ENCODE results near the gene SST.

GRCh38 chr3:187628169-187628568, 42.0 kb downstream of the SST start:
- TF ChIP-seq, protein P1, sequence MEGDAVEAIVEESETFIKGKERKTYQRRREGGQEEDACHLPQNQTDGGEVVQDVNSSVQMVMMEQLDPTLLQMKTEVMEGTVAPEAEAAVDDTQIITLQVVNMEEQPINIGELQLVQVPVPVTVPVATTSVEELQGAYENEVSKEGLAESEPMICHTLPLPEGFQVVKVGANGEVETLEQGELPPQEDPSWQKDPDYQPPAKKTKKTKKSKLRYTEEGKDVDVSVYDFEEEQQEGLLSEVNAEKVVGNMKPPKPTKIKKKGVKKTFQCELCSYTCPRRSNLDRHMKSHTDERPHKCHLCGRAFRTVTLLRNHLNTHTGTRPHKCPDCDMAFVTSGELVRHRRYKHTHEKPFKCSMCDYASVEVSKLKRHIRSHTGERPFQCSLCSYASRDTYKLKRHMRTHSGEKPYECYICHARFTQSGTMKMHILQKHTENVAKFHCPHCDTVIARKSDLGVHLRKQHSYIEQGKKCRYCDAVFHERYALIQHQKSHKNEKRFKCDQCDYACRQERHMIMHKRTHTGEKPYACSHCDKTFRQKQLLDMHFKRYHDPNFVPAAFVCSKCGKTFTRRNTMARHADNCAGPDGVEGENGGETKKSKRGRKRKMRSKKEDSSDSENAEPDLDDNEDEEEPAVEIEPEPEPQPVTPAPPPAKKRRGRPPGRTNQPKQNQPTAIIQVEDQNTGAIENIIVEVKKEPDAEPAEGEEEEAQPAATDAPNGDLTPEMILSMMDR (conservative IDR thresholded peaks at IDR 0.05) = no peak
- TF ChIP-seq ZFX (IDR thresholded peaks at IDR 0.05) = no peak
